HEK293 (cell line): ENCODE results near the gene NDUFS7.

Experiments
- CTCF ChIA-PET: fragments of 350-600 bp; formaldehyde crosslinking; extraction: SDS; loops from one replicate; lab custom pipeline; 2021; ENCODE audit warnings: antibody characterized with exemption; lab: Yijun Ruan, JAX
- POLR2A ChIA-PET: fragments of 300-600 bp; formaldehyde crosslinking; extraction: SDS; loops from one replicate; lab custom pipeline; 2020; ENCODE audit warnings: antibody characterized with exemption, inconsistent platforms; lab: Yijun Ruan, JAX
- H3K27ac ChIP-seq: fragments of 200-500 bp; sonication (Bioruptor generic); 2 replicates; pipeline ENCODE4 v1.5.1; 2014; ENCODE audit warnings: low read depth, low read length, control low read depth, inconsistent platforms; ENCODE audit errors: extremely low read depth
- H3K36me3 ChIP-seq, 2 experiments: fragments of 200-500 bp in 1 of 2; sonication (Bioruptor generic) in 1 of 2; 1 replicate in 1 of 2; 2 replicates in 1 of 2; pipeline ENCODE4 v1.5.1; 2014 to 2017; ENCODE audit warnings: inconsistent platforms in 2 of 2, low read length in 2 of 2; ENCODE audit not compliant: control insufficient read depth in 2 of 2, insufficient read depth in 1 of 2
- H3K4me1 ChIP-seq: fragments of 200-500 bp; sonication (Bioruptor generic); 2 replicates; pipeline ENCODE4 v1.5.1; 2014; ENCODE audit warnings: mild to moderate bottlenecking, low read length, inconsistent platforms; ENCODE audit not compliant: control insufficient read depth, insufficient read depth
- H3K4me3 ChIP-seq: 2 replicates; pipeline ENCODE4 v1.5.1; 2011; ENCODE audit warnings: low read depth, mild to moderate bottlenecking, control low read depth, low read length, moderate library complexity
- H3K9me3 ChIP-seq: fragments of 200-500 bp; sonication (Bioruptor generic); 2 replicates; pipeline ENCODE4 v1.5.1; 2014; ENCODE audit warnings: low read depth, low read length, inconsistent platforms; ENCODE audit not compliant: control insufficient read depth, insufficient read depth
- BCL11A ChIP-seq: fragments of 450-650 bp; formaldehyde crosslinking; IDR thresholded peaks from 2 replicates; pipeline ENCODE4 v1.5.1; 2016; ENCODE audit warnings: low read depth, missing biosample characterization, missing genetic modification characterization
- FEZF1 ChIP-seq: fragments of 450-650 bp; formaldehyde crosslinking; IDR thresholded peaks from 2 replicates; pipeline ENCODE4 v1.5.1; 2016; ENCODE audit warnings: missing biosample characterization, missing genetic modification characterization
- HOXC10 ChIP-seq: sonication (generic); formaldehyde crosslinking; IDR thresholded peaks from 2 replicates; pipeline ENCODE4 v1.8.1; 2023; ENCODE audit warnings: mild to moderate bottlenecking, missing genetic modification reagents
- IKZF3 ChIP-seq: fragments of 450-650 bp; IDR thresholded peaks from 2 replicates; pipeline ENCODE4 v1.5.0; 2018; ENCODE audit warnings: missing biosample characterization, mild to moderate bottlenecking, missing genetic modification characterization, moderate library complexity
- INSM2 ChIP-seq: fragments of 450-650 bp; formaldehyde crosslinking; IDR thresholded peaks from 2 replicates; pipeline ENCODE4 v1.5.1; 2016; ENCODE audit warnings: missing biosample characterization, missing genetic modification characterization
- REPIN1 ChIP-seq: fragments of 450-650 bp; formaldehyde crosslinking; IDR thresholded peaks from 2 replicates; pipeline ENCODE4 v1.5.1; 2017; ENCODE audit warnings: missing biosample characterization, missing genetic modification characterization, low read depth
- SCRT2 ChIP-seq: fragments of 450-650 bp; formaldehyde crosslinking; IDR thresholded peaks from 2 replicates; pipeline ENCODE4 v1.5.1; 2016; ENCODE audit warnings: missing biosample characterization, missing genetic modification characterization
- SP2 ChIP-seq: fragments of 450-650 bp; formaldehyde crosslinking; IDR thresholded peaks from 2 replicates; pipeline ENCODE4 v1.5.1; 2016; ENCODE audit warnings: missing biosample characterization, missing genetic modification characterization
- ZBTB17 ChIP-seq: fragments of 450-650 bp; formaldehyde crosslinking; IDR thresholded peaks from 2 replicates; pipeline ENCODE4 v1.5.1; 2016; ENCODE audit warnings: missing biosample characterization, missing genetic modification characterization
- ZBTB26 ChIP-seq: fragments of 450-650 bp; formaldehyde crosslinking; optimal IDR thresholded peaks from 2 replicates; pipeline ENCODE3; 2016; ENCODE audit warnings: missing biosample characterization, mild to moderate bottlenecking, missing genetic modification characterization
- ZBTB48 ChIP-seq: fragments of 450-650 bp; formaldehyde crosslinking; IDR thresholded peaks from 2 replicates; pipeline ENCODE4 v1.5.1; 2016; ENCODE audit warnings: missing biosample characterization, missing genetic modification characterization
- ZBTB49 ChIP-seq: fragments of 450-650 bp; formaldehyde crosslinking; IDR thresholded peaks from 2 replicates; pipeline ENCODE4 v1.5.1; 2016; ENCODE audit warnings: missing biosample characterization, missing genetic modification characterization, low read depth
- ZBTB7A ChIP-seq: fragments of 450-650 bp; formaldehyde crosslinking; IDR thresholded peaks from 2 replicates; pipeline ENCODE4 v1.5.1; 2016; ENCODE audit warnings: low read depth, missing biosample characterization, missing genetic modification characterization
- ZNF223 ChIP-seq: fragments of 450-650 bp; formaldehyde crosslinking; IDR thresholded peaks from 2 replicates; pipeline ENCODE4 v1.5.1; 2016; ENCODE audit warnings: missing biosample characterization, missing genetic modification characterization
- ZNF341 ChIP-seq: fragments of 450-650 bp; formaldehyde crosslinking; IDR thresholded peaks from 2 replicates; pipeline ENCODE4; 2016; ENCODE audit warnings: low read depth, missing biosample characterization, missing genetic modification characterization
- ZNF366 ChIP-seq: fragments of 450-650 bp; formaldehyde crosslinking; conservative IDR thresholded peaks from 2 replicates; pipeline ENCODE4 v1.5.1; 2016; ENCODE audit warnings: missing biosample characterization, missing genetic modification characterization
- ZNF514 ChIP-seq: fragments of 450-650 bp; formaldehyde crosslinking; IDR thresholded peaks from 2 replicates; pipeline ENCODE4 v1.5.1; 2016; ENCODE audit warnings: missing biosample characterization, missing genetic modification characterization
- ZNF596 ChIP-seq: fragments of 450-650 bp; IDR thresholded peaks from 2 replicates; pipeline ENCODE4 v1.5.0; 2018; ENCODE audit warnings: missing biosample characterization, mild to moderate bottlenecking, missing genetic modification characterization, moderate library complexity
- ZNF600 ChIP-seq: fragments of 450-650 bp; formaldehyde crosslinking; IDR thresholded peaks from 2 replicates; pipeline ENCODE4 v1.5.1; 2016; ENCODE audit warnings: missing biosample characterization, missing genetic modification characterization
- ZNF610 ChIP-seq: fragments of 450-650 bp; formaldehyde crosslinking; IDR thresholded peaks from 2 replicates; pipeline ENCODE4 v1.5.1; 2016; ENCODE audit warnings: missing biosample characterization, missing genetic modification characterization, borderline replicate concordance
- ZNF670 ChIP-seq: fragments of 450-650 bp; formaldehyde crosslinking; IDR thresholded peaks from 2 replicates; pipeline ENCODE4 v1.5.1; 2016; ENCODE audit warnings: missing biosample characterization, missing genetic modification characterization, low read depth
- ZNF677 ChIP-seq: fragments of 450-650 bp; IDR thresholded peaks from 2 replicates; pipeline ENCODE4 v1.5.0; 2018; ENCODE audit warnings: missing biosample characterization, mild to moderate bottlenecking, missing genetic modification characterization, moderate library complexity
- ZNF747 ChIP-seq: fragments of 450-650 bp; formaldehyde crosslinking; IDR thresholded peaks from 2 replicates; pipeline ENCODE4 v1.5.1; 2016; ENCODE audit warnings: missing biosample characterization, missing genetic modification characterization
- ZNF76 ChIP-seq: fragments of 450-650 bp; formaldehyde crosslinking; IDR thresholded peaks from 2 replicates; pipeline ENCODE4; 2016; ENCODE audit warnings: low read depth, missing biosample characterization, missing genetic modification characterization, borderline replicate concordance
- ZNF791 ChIP-seq: fragments of 450-650 bp; formaldehyde crosslinking; IDR thresholded peaks from 2 replicates; pipeline ENCODE4 v1.5.1; 2016; ENCODE audit warnings: missing biosample characterization, missing genetic modification characterization
- TF ChIP-seq, protein P1 (sequence below): fragments of 450-650 bp; formaldehyde crosslinking; IDR thresholded peaks from 2 replicates; pipeline ENCODE4 v1.5.1; 2016; ENCODE audit warnings: missing biosample characterization, missing genetic modification characterization
- TF ChIP-seq, protein P2 (sequence below): fragments of 450-650 bp; formaldehyde crosslinking; IDR thresholded peaks from 2 replicates; pipeline ENCODE4 v1.5.1; 2016; ENCODE audit warnings: missing biosample characterization, missing genetic modification characterization

Gene NDUFS7

DNA sequence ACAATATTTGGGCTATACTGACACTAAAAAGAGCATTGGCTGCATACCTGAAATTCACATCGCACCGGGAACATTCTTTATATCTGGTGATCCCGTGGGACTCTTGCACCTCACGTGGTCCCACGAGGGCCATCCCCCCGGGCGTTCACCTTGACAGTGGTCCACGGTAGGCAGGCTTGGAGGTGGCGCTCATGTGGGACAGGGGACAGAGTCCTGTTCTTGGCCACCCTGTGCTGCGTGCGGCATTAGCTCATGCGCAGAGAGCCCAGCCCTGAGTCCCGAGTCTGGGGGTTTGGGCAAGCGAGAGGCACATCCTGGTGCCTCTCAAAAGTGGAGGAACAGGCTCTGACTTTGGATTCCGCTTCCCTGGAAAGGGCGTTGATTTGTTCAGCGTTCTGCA is 10.1 kb downstream of the NDUFS7 start:
- TF ChIP-seq ZNF514 (no peak), ZNF747 (tag by site-specific recombination) (no peak), HOXC10 (CRISPR knock-in tag) (no peak), ZNF223 (tag by site-specific recombination) (no peak), ZNF791 (tag by site-specific recombination) (no peak), ZNF670 (no peak), ZBTB49 (no peak), FEZF1 (no peak), SCRT2 (tag by site-specific recombination) (no peak), REPIN1 (tag by site-specific recombination) (no peak), ZNF610 (tag by site-specific recombination) (no peak)
- TF ChIP-seq, protein P1, sequence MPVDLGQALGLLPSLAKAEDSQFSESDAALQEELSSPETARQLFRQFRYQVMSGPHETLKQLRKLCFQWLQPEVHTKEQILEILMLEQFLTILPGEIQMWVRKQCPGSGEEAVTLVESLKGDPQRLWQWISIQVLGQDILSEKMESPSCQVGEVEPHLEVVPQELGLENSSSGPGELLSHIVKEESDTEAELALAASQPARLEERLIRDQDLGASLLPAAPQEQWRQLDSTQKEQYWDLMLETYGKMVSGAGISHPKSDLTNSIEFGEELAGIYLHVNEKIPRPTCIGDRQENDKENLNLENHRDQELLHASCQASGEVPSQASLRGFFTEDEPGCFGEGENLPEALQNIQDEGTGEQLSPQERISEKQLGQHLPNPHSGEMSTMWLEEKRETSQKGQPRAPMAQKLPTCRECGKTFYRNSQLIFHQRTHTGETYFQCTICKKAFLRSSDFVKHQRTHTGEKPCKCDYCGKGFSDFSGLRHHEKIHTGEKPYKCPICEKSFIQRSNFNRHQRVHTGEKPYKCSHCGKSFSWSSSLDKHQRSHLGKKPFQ (tag by site-specific recombination) = no peak
- TF ChIP-seq, all 188 proteins: peak for 0
- Histone ChIP-seq H3K36me3 (peaks cover 0 to 60% of the 10 kb centered on the region in 2 experiments; a peak in 2 of 3 replicates), H3K4me1 (no peaks in the 10 kb centered on the region), H3K4me3 (no peak overlapping the region), H3K27ac (no peak overlapping the region), H3K9me3 (no peaks in the 10 kb centered on the region)
- POLR2A ChIA-PET = no interaction called here
- CTCF ChIA-PET = interaction anchor here (1.0 kb wide), 1 partner anchor 115 kb away, joined by 3 read pairs; no protein-coding TSS in a partner anchor

DNA sequence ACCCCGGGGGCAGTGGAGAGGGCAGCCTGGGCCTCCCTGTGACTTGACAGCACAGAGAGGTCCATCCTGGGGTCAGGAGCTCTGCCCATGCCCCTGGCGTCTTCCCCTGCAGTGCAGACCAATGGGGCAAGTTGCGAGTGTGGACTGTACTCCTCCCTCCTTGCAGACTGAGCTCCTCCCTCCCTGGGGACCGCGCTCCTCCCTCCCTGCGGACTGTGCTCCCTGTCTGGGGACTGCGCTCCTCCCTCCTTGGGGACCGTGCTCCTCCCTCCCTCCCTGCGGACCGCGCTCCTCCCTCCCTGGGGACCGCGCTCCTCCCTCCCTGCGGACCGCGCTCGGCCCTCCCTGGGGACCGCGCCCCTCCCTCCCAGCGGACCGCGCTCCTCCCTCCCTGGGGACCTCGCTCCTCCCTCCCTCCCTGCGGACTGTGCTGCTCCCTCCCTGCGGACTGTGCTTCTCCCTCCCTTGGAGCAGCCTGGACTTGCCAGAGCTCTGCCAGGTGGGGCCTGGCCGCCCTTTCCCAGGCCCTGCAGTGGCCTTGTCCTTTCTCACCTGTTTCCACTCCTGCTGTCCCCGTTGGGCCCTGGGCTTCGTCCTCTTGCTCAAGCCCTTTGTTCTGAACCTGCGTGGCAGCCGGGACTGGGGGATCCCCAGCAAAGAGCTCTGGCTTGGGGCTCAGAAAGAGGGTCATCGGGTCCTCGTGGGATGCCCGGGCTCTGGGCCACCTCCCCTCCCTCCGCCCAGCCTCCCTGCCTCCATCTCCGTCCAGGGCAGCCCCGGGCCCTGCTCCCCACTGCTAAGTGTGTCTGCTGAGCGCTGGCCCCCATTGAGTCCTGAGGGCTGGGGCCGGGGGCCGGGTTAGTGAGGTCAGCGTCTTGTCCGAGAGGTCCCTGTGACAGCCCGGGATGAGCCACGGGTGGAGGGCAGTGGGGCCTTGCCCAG is 10.8 kb downstream of the NDUFS7 start:
- ChIA-PET CTCF (interaction anchor here (1.0 kb wide), 1 partner anchor 115 kb away, joined by 3 read pairs; no protein-coding TSS in a partner anchor), POLR2A (no interaction called here)
- no peak overlapping the region for H3K4me3 ChIP-seq
- no peaks in the 10 kb centered on the region for H3K9me3 ChIP-seq
- H3K27ac ChIP-seq = no peak overlapping the region
- no peaks in the 10 kb centered on the region for H3K4me1 ChIP-seq
- peaks cover 0 to 59% of the 10 kb centered on the region in 2 experiments; a peak in 2 of 3 replicates for H3K36me3 ChIP-seq
- TF ChIP-seq ZNF76 (tag by site-specific recombination) = 0 out of 2 replicates have a peak, but pooled peaks have one; percentile 22
- no peak for TF ChIP-seq ZBTB17 (tag by site-specific recombination)
- TF ChIP-seq ZNF341 (tag by site-specific recombination) = peak; percentile 59
- TF ChIP-seq ZBTB7A (tag by site-specific recombination) = no peak
- peak; percentile 19; the same call in 1 of the 2 replicates for TF ChIP-seq BCL11A
- peak; percentile 58; the same call in 1 of the 2 replicates for TF ChIP-seq ZNF600 (tag by site-specific recombination)
- peak; percentile 38 for TF ChIP-seq SP2 (tag by site-specific recombination)
- TF ChIP-seq INSM2 (tag by site-specific recombination) = no peak
- TF ChIP-seq IKZF3 = peak; percentile 55; the same call in 1 of the 2 replicates
- TF ChIP-seq, protein P2, sequence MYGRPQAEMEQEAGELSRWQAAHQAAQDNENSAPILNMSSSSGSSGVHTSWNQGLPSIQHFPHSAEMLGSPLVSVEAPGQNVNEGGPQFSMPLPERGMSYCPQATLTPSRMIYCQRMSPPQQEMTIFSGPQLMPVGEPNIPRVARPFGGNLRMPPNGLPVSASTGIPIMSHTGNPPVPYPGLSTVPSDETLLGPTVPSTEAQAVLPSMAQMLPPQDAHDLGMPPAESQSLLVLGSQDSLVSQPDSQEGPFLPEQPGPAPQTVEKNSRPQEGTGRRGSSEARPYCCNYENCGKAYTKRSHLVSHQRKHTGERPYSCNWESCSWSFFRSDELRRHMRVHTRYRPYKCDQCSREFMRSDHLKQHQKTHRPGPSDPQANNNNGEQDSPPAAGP = peak; percentile 100
- TF ChIP-seq ZNF366 (tag by site-specific recombination) = peak; percentile 65
- peak; percentile 94 for TF ChIP-seq ZBTB48
- TF ChIP-seq SCRT2 (tag by site-specific recombination) = no peak
- TF ChIP-seq ZNF677 (tag by site-specific recombination) = no peak
- peak; percentile 29 for TF ChIP-seq ZBTB26 (tag by site-specific recombination)
- TF ChIP-seq ZNF596 (tag by site-specific recombination) = 0 out of 2 replicates have a peak, but pooled peaks have one; percentile 25
